Activated CD8-positive, alpha-beta memory T cell treated with anti-CD3 and anti-CD28 coated beads, Interleukin-2, amount 50 U/mL, for 4 hours (primary cell): Measurements from ENCODE around the gene GDPD4.

Experiments used
- DNase-seq: peaks from one replicate; pipeline ENCODE4 v3.0.0-alpha.2; 2020

Gene GDPD4

DNA sequence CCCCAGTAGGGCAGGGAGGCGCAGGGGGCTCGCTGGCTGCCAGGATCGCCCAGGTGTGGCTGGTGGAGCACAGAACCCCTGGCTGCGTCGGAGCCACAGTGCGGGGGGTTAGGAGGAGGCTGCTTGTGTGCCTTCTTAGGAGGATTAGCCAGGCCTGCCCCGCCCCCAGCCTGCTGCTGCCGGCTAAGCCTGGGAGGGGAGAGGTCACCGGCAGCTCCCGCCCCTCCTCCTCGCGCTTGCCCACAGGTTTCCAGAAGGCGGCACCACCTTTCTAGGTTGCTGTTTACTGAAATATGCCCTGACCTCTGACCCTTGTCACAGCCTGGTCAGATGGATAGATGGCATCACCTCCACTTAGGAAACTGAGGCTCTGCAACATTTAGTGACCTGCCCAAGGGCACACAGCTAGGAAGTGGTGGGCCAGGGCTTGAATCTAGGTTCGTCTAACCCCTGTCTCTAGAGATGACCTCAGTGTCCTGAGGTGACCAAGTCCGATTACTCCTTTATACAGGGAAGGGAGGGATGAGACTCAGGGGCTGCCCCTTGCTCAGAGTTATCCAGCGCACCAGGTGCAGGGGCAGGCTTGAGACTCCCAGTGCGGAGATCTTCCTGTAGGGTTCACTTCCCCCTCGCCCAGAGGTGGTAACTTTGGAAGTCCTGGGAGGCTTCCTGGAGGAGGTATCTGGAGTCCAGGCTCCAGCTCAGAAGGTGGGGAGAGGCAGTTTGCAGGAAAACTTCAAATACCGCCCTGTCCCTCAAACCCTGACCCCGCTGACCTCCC, 129.4 kb downstream of the GDPD4 start:
- DNase-seq: no peak

DNA sequence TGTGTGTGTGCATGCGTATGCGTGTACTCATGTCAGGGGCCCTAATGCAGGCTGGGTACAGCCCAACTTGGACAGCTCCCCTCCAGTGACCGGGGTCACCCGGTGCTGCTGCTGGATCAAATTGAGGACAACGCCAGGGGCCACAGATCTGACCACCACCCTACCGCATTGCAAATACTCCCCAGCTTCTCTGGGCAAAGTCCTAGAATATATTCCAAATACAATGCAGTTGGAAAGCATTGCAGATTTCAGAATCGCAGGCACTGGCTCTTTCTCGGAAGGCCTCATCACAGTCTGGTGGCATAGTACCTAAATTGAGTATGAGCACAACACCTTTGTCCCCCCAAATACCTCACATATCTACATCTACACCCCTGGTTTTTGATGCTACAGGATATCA, 130.2 kb downstream of the GDPD4 start:
- DNase-seq: no peak

DNA sequence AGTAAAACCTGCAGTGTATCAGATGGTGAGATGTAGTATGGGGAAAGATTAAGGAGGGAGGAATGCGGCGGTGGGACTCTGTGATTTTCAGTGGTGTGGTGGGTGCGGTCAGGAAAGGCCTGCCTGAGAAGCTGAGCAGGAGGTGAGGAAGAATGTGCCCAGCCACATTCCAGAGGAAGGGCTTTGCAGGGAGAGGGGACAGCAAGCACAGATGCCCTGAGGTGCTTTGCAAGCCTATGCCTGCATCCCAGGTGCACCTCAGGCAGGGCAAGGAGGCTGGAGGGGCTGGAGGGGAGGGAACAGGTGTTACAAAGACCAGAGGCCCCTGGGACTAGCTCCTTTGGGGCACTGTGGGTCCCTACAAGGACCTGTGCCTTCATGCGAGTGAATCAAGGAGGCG, 131.4 kb downstream of the GDPD4 start:
- DNase-seq: no peak

DNA sequence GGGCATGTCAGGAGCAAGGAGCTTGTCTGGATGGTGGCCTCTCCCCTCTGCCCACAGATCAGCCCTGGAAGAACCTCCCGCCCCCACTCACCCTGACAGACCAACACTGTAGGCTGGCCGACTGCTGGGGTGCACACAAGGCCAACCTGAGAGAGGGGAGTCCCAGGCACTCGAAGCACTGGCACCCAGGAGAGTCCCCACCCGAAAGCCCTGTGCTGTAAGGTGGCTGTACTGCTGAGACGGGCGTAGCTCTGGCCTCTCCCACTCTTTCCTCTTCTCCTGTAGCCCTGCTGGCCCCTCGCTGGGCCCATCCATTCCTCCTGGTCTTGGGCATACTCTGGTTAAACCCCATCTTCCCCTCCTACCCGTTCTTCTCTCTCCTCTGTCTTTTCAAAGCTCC, 133.7 kb downstream of the GDPD4 start:
- no peak for DNase-seq

DNA sequence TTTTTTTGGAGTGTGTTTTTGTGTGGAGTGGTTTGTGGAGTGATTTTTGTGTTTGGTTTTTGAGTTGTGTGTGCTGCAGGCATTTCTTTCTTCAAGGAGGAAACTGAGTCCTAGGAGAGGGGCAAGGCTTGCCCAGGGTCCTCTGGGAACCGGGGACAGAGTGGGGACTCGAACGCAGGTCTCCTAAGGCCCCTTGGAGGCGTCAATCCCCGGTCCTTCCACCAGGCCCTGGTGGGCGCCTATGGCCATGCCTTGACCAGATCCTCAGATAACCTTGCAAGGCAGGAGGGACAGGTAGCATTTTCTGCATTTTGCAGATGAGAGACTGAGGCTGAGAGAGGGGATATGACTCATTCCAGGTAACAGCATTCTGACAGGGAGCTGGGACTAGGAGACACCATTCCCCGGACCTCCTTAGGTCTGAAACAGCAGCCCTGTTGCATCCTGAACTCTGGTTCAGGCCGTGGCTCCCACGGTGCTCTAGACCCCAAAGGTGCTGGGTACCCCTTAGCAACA, 134.3 kb downstream of the GDPD4 start:
- no peak for DNase-seq
